Coronary artery (tissue), 2 donors: Measurements from ENCODE around the gene KLF9.
A peak's percentile ranks its signal among the peaks of the same experiment; 100 is the strongest.

ENCODE experiments used
- DNase-seq: peaks from one replicate; pipeline ENCODE4 v3.0.0-alpha.2; 2017; ENCODE audit warnings: low spot score
- H3K27ac ChIP-seq, 2 donors: fragments of 200-600 bp; sonication (generic); one replicate each; pipeline ENCODE4 v1.5.1; 2016 to 2019
- H3K4me3 ChIP-seq: fragments of 200-600 bp; sonication (generic); 2 replicates; pipeline ENCODE4 v1.5.1; 2016; ENCODE audit warnings: mild to moderate bottlenecking, moderate library complexity
- CTCF ChIP-seq: fragments of 200-600 bp; sonication (generic); IDR thresholded peaks from one replicate; pipeline ENCODE4 v1.5.1; 2019; ENCODE audit warnings: antibody characterized with exemption

Gene KLF9

GRCh38 chr9:70389621-70390266, 24.7 kb downstream of the KLF9 start:
- TF ChIP-seq CTCF = no peak
- peak overlapping the region in 1 of 2 donors; percentile 63 for H3K27ac ChIP-seq
- peak overlapping the region; percentile 25 for H3K4me3 ChIP-seq
- DNase-seq = no peak

GRCh38 chr9:70389188-70389587, 25.3 kb downstream of the KLF9 start:
- Histone ChIP-seq H3K4me3 (peak overlapping the region; percentile 25), H3K27ac (peak overlapping the region in 1 of 2 donors; percentile 63)
- no peak for DNase-seq
- no peak for TF ChIP-seq CTCF

GRCh38 chr9:70387663-70388062, 26.8 kb downstream of the KLF9 start:
- no peak for DNase-seq
- H3K4me3 ChIP-seq = no peak overlapping the region
- TF ChIP-seq CTCF = no peak
- no peak overlapping the region for H3K27ac ChIP-seq

- DNase-seq = no peak
- no peak overlapping the region for H3K27ac ChIP-seq
- H3K4me3 ChIP-seq = no peak overlapping the region
- TF ChIP-seq CTCF = no peak
Measured at GRCh38 chr9:70385426-70385825, 29.0 kb downstream of the KLF9 start.

- TF ChIP-seq CTCF = no peak
- Histone ChIP-seq H3K4me3 (no peak overlapping the region), H3K27ac (no peak overlapping the region)
- DNase-seq = no peak
Measured at GRCh38 chr9:70382709-70383605, 31.5 kb downstream of the KLF9 start.

- no peak for DNase-seq
- no peak for TF ChIP-seq CTCF
- Histone ChIP-seq H3K4me3 (no peak overlapping the region), H3K27ac (no peak overlapping the region)
Measured at GRCh38 chr9:70382046-70382708, 32.3 kb downstream of the KLF9 start.
